Uterus (tissue), 4 donors: ENCODE results near the gene UBE2E3. TPM values are rescaled to one million over a fixed set of nuclear protein-coding genes. Genes with fewer than 3 reads are reported as not detected.
"Not testable (repeated sequence)": the region's sequence is repeated elsewhere in the genome, so short reads cannot be mapped to it uniquely, and the experiment has no call there.

Experiments used
- DNase-seq, 2 donors: peaks; one replicate each; pipeline ENCODE4 v3.0.0-alpha.2; 2019 to 2020
- H3K27ac ChIP-seq, 2 donors: fragments of 200-600 bp; sonication (generic); 1 replicate in 1 of 2; 2 replicates in 1 of 2; pipeline ENCODE4 v1.5.1; 2016 to 2018
- H3K27me3 ChIP-seq, 2 donors: fragments of 200-600 bp; sonication (generic); one replicate each; pipeline ENCODE4 v1.5.1; 2018 to 2019; ENCODE audit warnings: control low read depth in 1 of 2
- H3K36me3 ChIP-seq, 2 donors: fragments of 200-600 bp; sonication (generic); one replicate each; pipeline ENCODE4 v1.5.1; 2019; ENCODE audit warnings: control low read depth in 1 of 2
- H3K4me1 ChIP-seq, 2 donors: fragments of 200-600 bp; sonication (generic); one replicate each; pipeline ENCODE4 v1.5.1; 2018 to 2019; ENCODE audit warnings: control low read depth in 1 of 2
- H3K4me3 ChIP-seq, 2 donors: fragments of 200-600 bp; sonication (generic); 1 replicate in 1 of 2; 2 replicates in 1 of 2; pipeline ENCODE4 v1.5.1; 2018 to 2019; ENCODE audit warnings: mild to moderate bottlenecking in 1 of 2
- H3K9me3 ChIP-seq, 2 donors: fragments of 200-600 bp; sonication (generic); one replicate each; pipeline ENCODE4 v1.5.1; 2019; ENCODE audit warnings: control low read depth in 1 of 2
- POLR2A ChIP-seq, 2 donors: fragments of 450-650 bp; IDR thresholded peaks; one replicate each; pipeline ENCODE4 v1.6.1; 2016; ENCODE audit warnings: antibody characterized with exemption in 2 of 2, mild to moderate bottlenecking in 1 of 2, moderate library complexity in 1 of 2
- intact Hi-C: fragments of 100-400 bp; cut with DNase I; formaldehyde crosslinking; loops from one replicate; pipeline ENCODE4 v1.15.1; 2023; ENCODE audit warnings: low total_unique reads
- total RNA-seq, 4 donors: library from RNA; depleted of rRNA in 3 of 4; stranded (reverse); fragments of >200 nt in 3 of 4; gene quantifications; one replicate each; pipeline versions ENCODE4 v1.1.0 to v1.2.4, GENCODE V29; 2014 to 2023
- TF ChIP-seq, protein P1 (sequence below), 4 experiments: fragments of 200-600 bp in 2 of 4; fragments of 450-650 bp in 2 of 4; sonication (generic) in 2 of 4; IDR thresholded peaks; one replicate each; pipeline ENCODE4 v1.5.1; 2016 to 2019; ENCODE audit warnings: antibody characterized with exemption in 4 of 4, mild to moderate bottlenecking in 2 of 4, moderate library complexity in 1 of 4
- donor health status: DM: yes; HTN: yes; CAD: no.

The UBE2E3 gene
- total RNA-seq: 100 to 1,000 TPM in 1 of 4 donors, 10 to 100 TPM in 3; 29.2 to 200 (median 44.9) TPM

DNA sequence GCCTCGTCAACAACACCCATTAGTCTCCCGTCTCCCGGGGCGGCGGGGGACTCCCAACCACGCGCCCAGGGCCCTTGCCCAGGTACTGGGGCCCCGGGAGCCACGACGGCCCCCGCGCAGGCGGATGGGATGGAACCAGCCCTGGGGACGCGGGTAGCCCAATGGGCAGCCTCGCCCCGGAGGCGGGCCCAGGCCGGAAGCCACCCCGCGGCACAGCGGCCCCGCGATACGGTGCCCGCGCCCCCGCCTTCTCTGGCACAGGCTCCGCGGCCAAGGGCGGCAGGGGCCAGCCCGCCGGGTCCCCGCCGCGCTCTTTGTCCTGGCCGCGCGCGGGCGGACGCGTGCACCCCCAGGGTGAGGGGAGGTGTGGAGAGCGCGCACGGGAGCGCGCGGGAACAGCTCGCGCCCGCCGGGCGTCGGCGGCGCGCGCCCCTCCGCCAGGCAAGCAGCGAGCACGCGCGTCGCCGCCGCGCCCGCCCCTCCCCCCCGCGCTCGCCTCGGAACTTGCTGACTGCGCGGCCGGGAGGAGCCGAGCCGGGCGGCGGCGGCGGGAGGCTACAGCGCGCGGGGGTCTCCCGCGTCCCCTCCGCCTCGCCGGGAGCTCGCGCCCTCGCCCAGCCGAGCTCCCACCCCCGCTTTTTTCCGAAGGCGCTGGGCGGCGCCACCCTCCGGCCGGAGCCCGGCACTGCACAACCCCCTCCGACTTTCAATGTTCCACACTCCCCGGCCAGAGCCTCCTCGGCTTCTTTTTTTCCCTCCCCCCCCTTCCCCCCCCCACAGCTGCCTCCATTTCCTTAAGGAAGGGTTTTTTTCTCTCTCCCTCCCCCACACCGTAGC is at the start of gene UBE2E3:
Gene UBE2E3 (plus strand): TSS at position 500 of the 837 bp plus-strand sequence. CDS start 1,438 bp downstream, outside the sequence.
- Histone ChIP-seq H3K4me3 (peak within 1 kb of the TSS; percentile 47 to 79), H3K9me3 (no peaks in the 10 kb centered on the region), H3K27ac (peak within 1 kb of the TSS; percentile 96), H3K36me3 (no peaks in the 10 kb centered on the region), H3K27me3 (no peaks in the 10 kb centered on the region), H3K4me1 (peaks cover 0 to 13% of the 10 kb centered on the region in 2 donors)
- DNase-seq: peak; percentile 79 to 85
- intact Hi-C loops: no loop called here
- peak in 1 of 2 donors; percentile 75 for TF ChIP-seq POLR2A (IDR thresholded peaks at IDR 0.05)
- TF ChIP-seq, protein P1, sequence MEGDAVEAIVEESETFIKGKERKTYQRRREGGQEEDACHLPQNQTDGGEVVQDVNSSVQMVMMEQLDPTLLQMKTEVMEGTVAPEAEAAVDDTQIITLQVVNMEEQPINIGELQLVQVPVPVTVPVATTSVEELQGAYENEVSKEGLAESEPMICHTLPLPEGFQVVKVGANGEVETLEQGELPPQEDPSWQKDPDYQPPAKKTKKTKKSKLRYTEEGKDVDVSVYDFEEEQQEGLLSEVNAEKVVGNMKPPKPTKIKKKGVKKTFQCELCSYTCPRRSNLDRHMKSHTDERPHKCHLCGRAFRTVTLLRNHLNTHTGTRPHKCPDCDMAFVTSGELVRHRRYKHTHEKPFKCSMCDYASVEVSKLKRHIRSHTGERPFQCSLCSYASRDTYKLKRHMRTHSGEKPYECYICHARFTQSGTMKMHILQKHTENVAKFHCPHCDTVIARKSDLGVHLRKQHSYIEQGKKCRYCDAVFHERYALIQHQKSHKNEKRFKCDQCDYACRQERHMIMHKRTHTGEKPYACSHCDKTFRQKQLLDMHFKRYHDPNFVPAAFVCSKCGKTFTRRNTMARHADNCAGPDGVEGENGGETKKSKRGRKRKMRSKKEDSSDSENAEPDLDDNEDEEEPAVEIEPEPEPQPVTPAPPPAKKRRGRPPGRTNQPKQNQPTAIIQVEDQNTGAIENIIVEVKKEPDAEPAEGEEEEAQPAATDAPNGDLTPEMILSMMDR (IDR thresholded peaks at IDR 0.05): peak; percentile 56 to 86 (median 71)

DNA sequence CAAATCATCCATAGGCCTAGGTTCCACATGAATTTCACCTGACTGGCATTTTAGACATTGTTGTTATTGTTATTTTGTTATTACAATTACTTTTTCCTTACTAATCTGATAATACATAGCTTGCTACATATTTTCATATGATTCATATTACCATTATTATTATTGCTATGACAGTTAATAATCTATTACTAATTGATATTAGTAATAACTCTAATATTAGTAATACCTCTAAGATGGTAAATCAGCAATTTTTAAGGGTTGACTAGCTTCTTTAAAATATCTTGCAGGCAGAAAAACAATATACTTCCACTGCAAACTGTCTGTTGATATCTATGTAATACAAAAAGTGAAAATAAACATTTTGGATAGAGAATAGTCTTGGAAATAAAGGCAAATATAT is 48.6 kb upstream of the UBE2E3 start:
- Histone ChIP-seq H3K27me3 (no peaks in the 10 kb centered on the region), H3K36me3 (no peaks in the 10 kb centered on the region), H3K4me1 (no peaks in the 10 kb centered on the region), H3K4me3 (no peak overlapping the region), H3K9me3 (no peaks in the 10 kb centered on the region), H3K27ac (no peak overlapping the region)
- DNase-seq: no peak
- intact Hi-C loops: no loop called here
- TF ChIP-seq POLR2A (IDR thresholded peaks at IDR 0.05): no peak
- TF ChIP-seq, protein P1 (IDR thresholded peaks at IDR 0.05): no peak

DNA sequence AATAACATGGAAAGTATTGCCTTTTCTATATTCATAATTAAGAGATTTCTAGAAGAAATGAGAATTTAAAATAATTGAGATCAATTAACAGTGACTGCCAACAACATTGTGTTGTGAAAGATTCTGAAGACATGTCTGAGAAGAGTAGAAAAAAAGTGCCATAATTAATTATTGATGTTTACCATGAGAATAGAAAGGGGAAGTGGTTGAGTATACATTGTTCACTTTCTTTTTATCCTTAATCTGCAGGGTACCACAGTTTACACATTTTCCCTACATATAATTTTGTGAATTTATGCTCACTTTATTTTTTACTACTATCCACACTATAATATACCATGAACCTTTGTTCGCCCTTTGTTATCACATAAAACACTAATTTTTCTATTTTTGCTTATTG is 47.1 kb upstream of the UBE2E3 start:
- intact Hi-C loops: no loop called here
- Histone ChIP-seq H3K36me3 (no peaks in the 10 kb centered on the region), H3K27ac (no peak overlapping the region), H3K4me3 (no peak overlapping the region), H3K27me3 (no peaks in the 10 kb centered on the region), H3K9me3 (no peaks in the 10 kb centered on the region), H3K4me1 (no peaks in the 10 kb centered on the region)
- no peak for DNase-seq
- TF ChIP-seq, protein P1 (IDR thresholded peaks at IDR 0.05): no peak
- TF ChIP-seq POLR2A (IDR thresholded peaks at IDR 0.05): no peak

DNA sequence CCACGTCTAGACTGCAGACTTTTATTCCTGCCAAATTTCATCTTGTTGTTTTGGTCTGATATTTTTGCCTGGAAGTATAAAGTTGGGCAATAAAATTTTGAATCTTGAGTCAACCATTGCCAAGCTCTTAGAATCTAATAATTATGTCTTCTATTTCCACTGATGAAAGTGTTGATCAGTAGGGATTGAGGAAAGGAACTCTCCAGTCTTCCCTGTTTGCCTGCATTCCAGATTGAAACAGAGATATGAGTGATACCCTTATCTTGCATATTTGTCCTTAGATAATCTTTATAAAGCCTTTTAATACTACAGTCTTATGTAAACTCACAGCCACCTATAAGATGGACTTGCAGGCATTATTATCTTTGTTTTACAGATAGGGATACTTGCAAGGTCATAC is 45.5 kb upstream of the UBE2E3 start:
- Histone ChIP-seq H3K27me3 (no peaks in the 10 kb centered on the region), H3K9me3 (no peaks in the 10 kb centered on the region), H3K4me3 (no peak overlapping the region), H3K4me1 (no peaks in the 10 kb centered on the region), H3K36me3 (no peaks in the 10 kb centered on the region), H3K27ac (no peak overlapping the region)
- intact Hi-C loops: no loop called here
- TF ChIP-seq, protein P1 (IDR thresholded peaks at IDR 0.05): no peak
- no peak for TF ChIP-seq POLR2A (IDR thresholded peaks at IDR 0.05)
- no peak for DNase-seq

DNA sequence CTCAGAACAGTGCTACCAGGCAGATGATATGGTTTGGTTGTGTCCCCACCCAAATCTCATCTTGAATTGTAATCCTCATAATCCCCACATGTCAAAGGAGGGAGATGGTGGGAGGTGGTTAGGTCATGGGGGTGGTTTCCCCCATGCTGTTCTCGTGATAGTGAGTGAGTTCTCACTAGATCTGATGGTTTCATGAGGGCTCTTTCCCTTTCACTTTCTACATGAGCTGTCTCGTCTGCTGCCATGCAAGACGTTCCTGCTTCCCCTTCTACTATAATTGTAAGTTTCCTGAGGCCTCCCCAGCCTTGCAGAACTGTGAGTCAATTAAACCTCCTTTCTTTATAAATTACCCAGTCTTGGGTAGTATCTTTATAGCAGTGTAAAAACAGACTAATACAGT is 42.9 kb upstream of the UBE2E3 start:
- H3K4me3 ChIP-seq, H3K27me3 ChIP-seq, intact Hi-C loops, DNase-seq, H3K4me1 ChIP-seq, H3K9me3 ChIP-seq, H3K27ac ChIP-seq, H3K36me3 ChIP-seq: not testable (repeated sequence)
